Raji (cell line): ENCODE measurements around the gene CDK14.

ENCODE experiments used
- POLR2A ChIP-seq: IDR thresholded peaks from 2 replicates; pipeline ENCODE4 v1.6.1; 2011; ENCODE audit warnings: low read depth, low read length, control low read depth; ENCODE audit not compliant: insufficient read depth

Gene CDK14

GRCh38 chr7:90792301-90792700, 196.2 kb downstream of the CDK14 start:
- no peak for TF ChIP-seq POLR2A

GRCh38 chr7:90797596-90797995, 201.5 kb downstream of the CDK14 start:
- TF ChIP-seq POLR2A, result no peak

- no peak for TF ChIP-seq POLR2A
These were observed 208.2 kb downstream of the CDK14 start for GRCh38 chr7:90804370-90804769.

DNA sequence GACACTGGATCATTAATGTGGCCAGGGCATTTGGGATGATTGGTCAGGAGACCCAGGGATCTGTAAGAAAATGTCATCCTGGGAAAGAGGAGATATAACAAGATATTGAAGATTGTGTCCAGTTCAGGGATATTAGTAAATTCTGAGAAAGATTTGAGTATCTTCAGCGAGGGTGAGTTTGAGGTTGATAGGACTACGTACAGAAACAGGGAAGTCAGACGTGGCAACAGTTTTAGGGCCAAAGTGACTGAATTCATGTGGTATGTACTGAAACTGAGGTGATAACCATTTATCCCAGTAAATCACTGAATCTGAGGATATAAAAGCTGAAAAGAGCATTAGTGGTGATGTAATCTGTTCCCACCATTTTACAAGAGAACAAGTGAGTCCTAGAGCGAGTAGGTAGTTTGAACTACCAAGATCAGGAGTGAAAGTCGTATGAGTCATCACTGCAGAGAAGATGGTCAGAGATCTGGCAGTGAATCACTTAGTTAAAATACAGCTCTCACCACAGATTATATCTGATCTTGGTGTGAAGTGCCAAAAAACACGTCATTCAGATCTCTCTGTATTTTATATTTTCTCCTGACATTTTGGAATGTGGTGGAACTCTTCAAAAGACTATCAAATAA, 220.5 kb downstream of the CDK14 start:
- TF ChIP-seq POLR2A, result no peak

DNA sequence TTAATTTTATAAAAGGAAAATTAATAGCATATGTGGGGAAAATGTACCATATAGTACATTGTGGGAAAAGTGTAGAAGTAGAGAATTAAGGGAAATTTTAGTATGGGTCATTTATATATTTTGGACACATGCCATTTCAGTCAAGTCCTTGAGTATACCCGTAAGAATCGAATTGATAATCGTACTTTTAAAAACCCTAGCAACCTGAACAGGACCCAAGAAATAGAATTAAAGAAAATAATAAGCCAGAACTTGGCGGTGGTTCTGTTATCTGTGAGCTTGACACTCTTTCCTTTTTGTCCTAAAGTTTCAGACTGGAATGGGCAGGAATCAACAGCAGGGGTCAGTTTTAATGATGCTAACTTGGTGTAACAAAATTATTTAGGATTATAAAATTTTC, 221.0 kb downstream of the CDK14 start:
- no peak for TF ChIP-seq POLR2A

GRCh38 chr7:90817846-90818245, 221.7 kb downstream of the CDK14 start:
- no peak for TF ChIP-seq POLR2A

- TF ChIP-seq POLR2A, result no peak
These were observed 222.2 kb downstream of the CDK14 start for GRCh38 chr7:90818341-90818740.

GRCh38 chr7:90821961-90822620, 226.0 kb downstream of the CDK14 start:
- no peak for TF ChIP-seq POLR2A

DNA sequence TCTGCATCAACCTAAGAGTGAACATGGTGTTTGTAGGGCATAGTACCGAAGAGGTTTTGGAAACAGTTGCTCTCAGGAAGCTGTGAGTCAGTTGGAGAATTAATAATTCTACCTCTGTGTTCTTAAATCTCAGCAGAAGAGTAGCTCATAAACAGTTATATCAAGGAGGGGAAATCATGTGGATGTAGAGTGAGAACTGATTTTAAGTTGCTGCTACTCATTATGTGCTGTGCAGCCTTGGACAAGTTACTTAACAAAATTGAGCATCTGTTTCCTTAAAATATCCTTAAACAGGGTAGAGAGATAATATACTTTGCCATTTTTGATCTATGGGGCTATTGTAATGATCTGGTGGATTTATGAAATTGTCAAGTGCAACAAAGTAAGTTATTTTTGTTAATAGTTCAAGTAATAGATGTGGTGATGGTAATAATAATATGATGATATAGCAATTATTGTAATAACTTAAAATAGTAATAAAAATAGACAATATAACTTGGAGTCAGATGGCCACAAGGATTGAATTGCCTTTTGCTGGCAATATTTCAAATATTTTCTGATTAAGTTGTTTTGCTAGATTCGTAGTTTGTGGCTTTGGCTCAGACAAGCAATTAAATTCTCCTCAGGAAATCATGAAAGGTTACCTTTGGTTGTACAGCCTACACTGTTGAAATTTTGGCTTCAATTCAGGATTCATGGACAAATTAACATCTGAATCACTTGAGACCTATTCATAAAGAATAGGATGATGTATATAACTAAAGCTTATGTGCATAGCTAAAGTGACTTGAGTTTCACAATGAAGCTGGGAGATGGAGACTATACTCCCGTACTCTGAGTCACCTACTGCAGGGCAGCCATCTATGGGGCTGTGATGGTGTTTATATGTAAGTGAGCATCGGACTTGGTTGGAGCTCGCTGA, 228.5 kb downstream of the CDK14 start:
- TF ChIP-seq POLR2A, result no peak

- TF ChIP-seq POLR2A, result no peak
These were observed 229.7 kb downstream of the CDK14 start for GRCh38 chr7:90825779-90826178.

DNA sequence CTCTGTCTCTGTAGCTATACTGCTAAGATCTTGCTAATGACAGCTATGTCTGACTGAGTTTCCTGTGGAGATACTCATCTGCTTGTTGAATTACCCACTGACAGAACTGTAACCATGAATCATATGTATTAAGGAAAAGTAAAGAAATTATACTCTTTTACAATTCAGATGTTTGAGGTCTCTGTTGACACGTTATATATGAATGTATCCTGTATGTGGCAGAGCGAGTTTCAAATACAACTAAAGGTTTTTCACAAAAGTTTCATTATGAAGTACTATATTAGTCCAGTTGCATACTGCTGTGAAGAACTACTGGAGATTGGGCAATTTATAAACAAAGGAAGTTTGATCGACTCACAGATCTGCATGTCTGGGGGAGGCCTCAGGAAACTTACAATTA, 232.5 kb downstream of the CDK14 start:
- no peak for TF ChIP-seq POLR2A

DNA sequence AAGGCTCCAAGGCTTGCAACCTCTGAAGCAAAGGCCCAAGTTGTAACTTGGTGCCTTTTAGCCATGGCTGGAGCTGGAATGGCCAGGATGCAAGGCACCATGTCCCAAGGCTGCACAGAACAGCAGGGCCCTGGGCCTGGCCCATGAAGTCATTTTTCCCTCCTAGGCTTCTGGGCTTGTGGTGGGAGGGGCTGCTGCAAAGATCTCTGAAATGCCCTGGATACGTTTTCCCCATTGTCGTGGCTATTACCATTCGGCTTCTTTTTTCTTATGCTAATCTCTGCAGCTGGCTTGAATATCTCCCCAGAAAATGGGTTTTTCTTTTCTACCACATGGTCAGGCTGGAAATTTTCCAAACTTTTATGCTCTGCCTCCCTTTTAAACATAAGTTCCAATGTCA, 234.2 kb downstream of the CDK14 start:
- no peak for TF ChIP-seq POLR2A

- TF ChIP-seq POLR2A, result no peak
These were observed 236.6 kb downstream of the CDK14 start for GRCh38 chr7:90832726-90833125.

DNA sequence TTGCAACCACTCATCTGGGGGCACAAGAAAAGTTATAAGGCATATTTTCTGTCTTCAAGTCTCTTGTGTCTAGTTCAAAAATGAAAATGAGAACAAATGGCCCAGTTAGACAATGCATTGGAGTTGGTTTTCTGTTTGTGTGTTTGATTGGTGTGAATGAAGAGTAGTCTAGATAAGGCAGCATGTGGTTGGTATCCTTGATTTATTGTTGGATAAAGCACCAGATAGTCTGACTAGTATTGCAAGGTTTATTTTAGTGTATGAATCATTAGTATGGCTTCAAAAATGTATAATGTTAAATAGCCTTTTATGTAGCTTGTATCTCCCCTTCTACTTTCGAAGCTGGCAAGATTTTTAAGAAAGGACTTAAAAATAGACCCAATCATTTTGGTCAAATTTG, 237.3 kb downstream of the CDK14 start:
- TF ChIP-seq POLR2A, result no peak

GRCh38 chr7:90834771-90835170, 238.7 kb downstream of the CDK14 start:
- TF ChIP-seq POLR2A, result no peak

GRCh38 chr7:90835861-90836260, 239.7 kb downstream of the CDK14 start:
- no peak for TF ChIP-seq POLR2A

DNA sequence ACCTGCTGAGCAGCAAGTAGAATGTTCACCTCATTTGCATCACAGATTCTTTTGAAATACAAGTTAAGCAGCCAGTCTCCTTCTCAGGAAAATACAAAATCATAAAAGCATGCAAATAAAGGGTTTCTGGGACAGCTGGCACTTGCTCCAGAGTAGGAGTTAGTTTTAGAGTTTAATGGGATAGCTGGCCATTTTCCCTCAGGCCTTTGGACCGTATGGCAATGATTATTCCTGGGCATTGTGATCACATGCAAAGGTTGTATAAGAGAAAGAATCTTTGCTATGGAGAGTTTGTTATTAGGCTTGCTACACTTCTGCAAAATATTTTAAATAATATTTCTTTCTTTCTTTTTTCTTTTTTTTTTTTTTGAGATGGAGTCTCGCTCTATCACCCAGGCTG, 240.8 kb downstream of the CDK14 start:
- TF ChIP-seq POLR2A, result no peak

GRCh38 chr7:90838799-90839198, 242.7 kb downstream of the CDK14 start:
- no peak for TF ChIP-seq POLR2A
